Motor neuron (in vitro differentiated cells): ENCODE data around the gene ITPR2. TPM values are rescaled to one million over a fixed set of nuclear protein-coding genes. Genes with fewer than 3 reads are reported as not detected.
"Not testable (repeated sequence)": the region's sequence is repeated elsewhere in the genome, so short reads cannot be mapped to it uniquely, and the experiment has no call there.

Experiments used
- ATAC-seq, 8 experiments: fragments of 200-7000 bp; cut with Tn5 transposase; replicated peaks in 6 of 8; 2 replicates each; pipeline ENCODE4 v1.8.0; 2021; ENCODE audit warnings: mild to moderate bottlenecking in 8 of 8, moderate library complexity in 8 of 8
- H3K27ac ChIP-seq, 2 donors: fragments of 250-450 bp; sonication (Bioruptor Pico); 2 replicates each; pipeline ENCODE4 v1.9.0; 2021; ENCODE audit warnings: antibody characterized with exemption in 2 of 2, mild to moderate bottlenecking in 2 of 2, moderate library complexity in 1 of 2
- H3K4me1 ChIP-seq, 2 donors: fragments of 250-450 bp; sonication (Bioruptor Pico); replicated peaks in 1 of 2; 2 replicates each; pipeline ENCODE4 v1.6.1; 2021; ENCODE audit warnings: antibody characterized with exemption in 2 of 2, mild to moderate bottlenecking in 2 of 2, moderate library complexity in 1 of 2
- H3K4me3 ChIP-seq, 5 donors: fragments of 250-450 bp; sonication (Bioruptor Pico); 2 replicates each; pipeline ENCODE4 v1.9.0; 2021; ENCODE audit warnings: antibody characterized with exemption in 5 of 5, mild to moderate bottlenecking in 5 of 5, moderate library complexity in 4 of 5
- WGBS, 10 experiments: fragments of 450-650 bp; shearing (Covaris generic); methylation state at CpG; one replicate each; pipeline ENCODE4 v1.0.0; 2022; 5-methylcytosine and 5-hydroxymethylcytosine counted together
- in situ Hi-C, 9 experiments: fragments of 400-800 bp; cut with MboI; loops; one replicate each; pipeline ENCODE4 v1.15.0; 2021; ENCODE audit warnings: low sequenced_read_pairs in 9 of 9, low pct_unique_long_range_greater_than_20kb in 2 of 9; ENCODE audit not compliant: unreplicated experiment in 9 of 9
- total RNA-seq, 8 experiments: library from RNA; unstranded; fragments of 300-600 nt; gene quantifications; 2 replicates each; pipeline versions ENCODE4 v1.2.3 to v1.2.4, GENCODE V29; 2022

ITPR2 gene
- total RNA-seq, 8 experiments from 2014 or later = 0.27 to 51.5 (median 11.5) TPM

GRCh38 chr12:26517320-26517719 is 315.7 kb downstream of the ITPR2 start:
- WGBS, 10 experiments = 60 to 100% (median 85%) methylated on average over 1 to 3 of the region's 3 CpGs; no CpG with 5 or more reads in 2 of the 10 experiments
- ATAC-seq, H3K4me3 ChIP-seq, H3K27ac ChIP-seq, in situ Hi-C loops, H3K4me1 ChIP-seq: not testable (repeated sequence)

GRCh38 chr12:26514364-26514763 is 318.6 kb downstream of the ITPR2 start:
- no peak overlapping the region for H3K4me3 ChIP-seq
- ATAC-seq = no peak
- H3K27ac ChIP-seq = no peak overlapping the region
- H3K4me1 ChIP-seq = peaks cover 0 to 6% of the 10 kb centered on the region in 2 donors
- WGBS, 10 experiments = 57 to 96% (median 93%) methylated on average over 2 to 3 of the region's 3 CpGs; no CpG with 5 or more reads in 1 of the 10 experiments
- in situ Hi-C loops = no loop called here

DNA sequence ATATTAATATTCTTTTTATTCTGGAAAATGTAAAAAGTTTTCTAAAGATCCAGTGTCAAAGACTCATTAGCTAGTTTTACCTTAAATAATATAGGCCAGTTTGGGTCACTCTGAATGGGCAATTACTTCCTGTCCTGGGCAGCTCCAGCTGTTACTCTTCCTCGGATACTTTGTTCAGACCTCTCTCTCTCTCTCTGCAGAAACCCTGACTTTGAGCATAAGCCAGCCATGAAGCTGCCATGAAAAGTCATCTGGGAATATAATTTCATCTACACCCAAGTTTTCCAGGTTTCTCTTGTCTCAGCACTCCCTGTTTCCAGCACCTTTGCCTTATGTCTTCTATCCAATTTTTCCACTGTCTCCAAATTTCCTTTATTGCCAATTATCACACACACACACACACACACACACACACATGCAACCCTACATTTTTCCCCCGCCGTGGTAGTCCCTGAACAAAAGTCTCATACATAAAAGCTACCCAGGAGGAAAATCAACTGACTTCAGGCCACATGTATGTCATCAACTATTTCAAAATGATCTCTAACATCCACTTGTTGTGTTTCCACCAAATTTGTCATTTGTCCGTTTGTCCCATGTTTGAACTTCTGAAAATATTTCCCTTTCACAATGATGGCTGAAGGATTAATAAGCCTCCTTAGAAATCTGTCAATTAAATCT is 319.5 kb downstream of the ITPR2 start:
- ATAC-seq = no peak
- Histone ChIP-seq H3K27ac (no peak overlapping the region), H3K4me3 (no peak overlapping the region), H3K4me1 (peaks cover 0 to 10% of the 10 kb centered on the region in 2 donors)
- WGBS, 10 experiments = 0 to 80% (median 72%) methylated on average over 1 to 4 of the region's 4 CpGs
- in situ Hi-C loops = no loop called here

DNA sequence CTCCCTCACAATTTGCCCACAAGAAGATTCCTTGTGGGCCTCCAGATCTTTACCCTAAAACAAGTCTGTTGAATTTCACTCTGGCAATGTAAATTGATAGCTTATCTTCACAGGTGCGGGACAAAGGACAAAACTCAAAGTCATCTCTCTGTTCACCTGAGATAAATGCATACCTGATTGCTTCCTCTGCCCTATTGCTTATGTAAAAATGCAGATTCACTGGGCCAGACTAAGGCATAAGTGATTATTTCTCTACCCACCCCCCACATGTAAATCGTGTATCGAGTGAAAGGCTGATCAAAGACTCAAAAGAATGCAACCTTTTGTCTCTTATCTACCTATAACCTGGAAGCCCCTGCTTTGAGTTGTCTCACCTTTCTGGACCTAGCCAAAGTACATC is 320.8 kb downstream of the ITPR2 start:
- in situ Hi-C loops = no loop called here
- Histone ChIP-seq H3K4me1 (peaks cover 0 to 12% of the 10 kb centered on the region in 2 donors), H3K27ac (no peak overlapping the region), H3K4me3 (no peak overlapping the region)
- 53 to 100% (median 80%) methylated on average over 1 to 3 of the region's 3 CpGs for WGBS, 10 experiments
- ATAC-seq = no peak

- no peak overlapping the region for H3K27ac ChIP-seq
- 29 to 100% (median 62%) methylated on average over 1 to 2 of the region's 2 CpGs; no CpG with 5 or more reads in 2 of the 10 experiments for WGBS, 10 experiments
- H3K4me1 ChIP-seq = peaks cover 0 to 12% of the 10 kb centered on the region in 2 donors
- in situ Hi-C loops = no loop called here
- ATAC-seq = no peak
- no peak overlapping the region for H3K4me3 ChIP-seq
Measured at GRCh38 chr12:26510354-26510674, 322.7 kb downstream of the ITPR2 start.

GRCh38 chr12:26507613-26508012 is 325.4 kb downstream of the ITPR2 start:
- H3K27ac ChIP-seq = no peak overlapping the region
- H3K4me1 ChIP-seq = peaks cover 0 to 12% of the 10 kb centered on the region in 2 donors
- in situ Hi-C loops = no loop called here
- no peak for ATAC-seq
- WGBS, 10 experiments = 40 to 100% (median 83%) methylated on average over 1 of the region's 1 CpG; no CpG with 5 or more reads in 5 of the 10 experiments
- H3K4me3 ChIP-seq = no peak overlapping the region

DNA sequence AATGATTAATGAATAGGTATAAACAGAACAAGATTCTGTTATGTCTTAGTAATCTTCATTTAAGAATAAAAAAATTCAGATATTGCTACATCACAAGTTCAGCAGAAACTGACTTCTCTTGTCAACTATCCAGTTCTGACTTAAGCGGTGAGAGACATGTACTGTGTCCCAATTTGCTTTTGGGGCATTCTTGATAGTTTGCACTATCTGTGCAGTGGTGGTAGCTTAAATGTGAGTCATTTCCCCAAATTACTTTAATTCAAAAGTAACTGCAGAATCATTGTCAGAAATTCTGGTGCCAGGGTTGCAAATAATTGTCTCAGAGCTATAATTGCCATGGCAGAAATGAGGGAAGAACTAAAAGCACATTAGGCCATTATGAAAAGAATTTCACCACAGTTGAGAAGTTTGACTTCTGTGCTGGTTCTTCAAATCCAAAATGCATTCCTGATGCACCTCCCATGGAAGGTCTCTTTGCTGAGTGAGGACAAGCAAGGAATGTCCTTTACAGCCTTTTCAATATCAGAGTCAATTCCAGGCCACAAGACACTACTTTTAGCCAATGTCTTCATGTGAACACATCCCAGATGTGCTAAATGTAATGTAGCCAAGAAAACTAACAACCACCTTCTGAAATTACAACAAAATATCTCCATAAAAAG is 332.9 kb downstream of the ITPR2 start:
- no peak for ATAC-seq
- WGBS, 10 experiments = 20 to 100% (median 89%) methylated on average over 1 of the region's 1 CpG; no CpG with 5 or more reads in 5 of the 10 experiments
- Histone ChIP-seq H3K4me3 (no peak overlapping the region), H3K27ac (no peak overlapping the region), H3K4me1 (no peaks in the 10 kb centered on the region)
- in situ Hi-C loops = no loop called here

DNA sequence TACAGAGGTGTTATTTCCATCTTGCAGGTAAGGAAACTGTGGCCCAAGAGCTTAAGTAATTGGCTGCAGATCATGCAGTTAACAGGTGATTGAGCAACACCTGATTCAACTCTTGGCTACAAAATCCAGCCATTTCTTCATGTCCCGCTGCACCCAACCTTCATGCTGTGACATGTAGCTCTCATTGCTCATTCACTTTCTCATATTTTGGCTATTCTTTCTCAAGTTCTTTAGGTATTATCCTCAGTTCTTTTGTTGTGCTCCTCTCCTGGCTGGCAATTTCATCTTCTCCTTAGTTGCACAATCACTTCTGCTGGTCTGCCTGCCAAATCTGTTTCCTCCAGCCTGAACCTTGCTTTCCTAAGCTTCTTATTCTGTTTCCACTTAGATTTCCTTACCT is 336.8 kb downstream of the ITPR2 start:
- Histone ChIP-seq H3K27ac (no peak overlapping the region), H3K4me3 (no peak overlapping the region), H3K4me1 (no peaks in the 10 kb centered on the region)
- WGBS, 10 experiments = 71 to 100% (median 100%) methylated on average over 1 of the region's 1 CpG; no CpG with 5 or more reads in 4 of the 10 experiments
- in situ Hi-C loops = no loop called here
- ATAC-seq = no peak

DNA sequence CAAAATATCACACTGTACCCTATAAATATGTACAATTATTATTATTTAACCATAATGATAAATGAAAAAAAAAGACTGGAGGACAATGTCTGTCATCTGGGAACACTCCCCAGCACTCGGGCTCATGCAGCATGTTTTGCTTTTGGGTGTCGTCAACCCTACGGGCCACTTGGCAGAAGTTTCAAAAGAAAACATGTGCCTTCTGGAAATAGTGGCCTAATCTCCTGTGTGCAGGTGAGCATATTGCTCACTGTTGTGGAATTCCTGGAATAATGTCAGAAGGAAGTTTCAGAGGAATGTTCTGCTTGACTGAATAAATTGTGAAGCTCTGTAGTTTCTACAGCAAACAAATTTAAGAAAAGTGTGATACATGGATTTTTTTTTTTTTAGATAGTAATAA is 339.3 kb downstream of the ITPR2 start:
- in situ Hi-C loops = no loop called here
- peak in 2 of 8 experiments; percentile 35 to 39 for ATAC-seq
- WGBS, 10 experiments = 10 to 100% (median 83%) methylated on average over 1 to 3 of the region's 3 CpGs; no CpG with 5 or more reads in 1 of the 10 experiments
- Histone ChIP-seq H3K27ac (no peak overlapping the region), H3K4me1 (no peaks in the 10 kb centered on the region), H3K4me3 (no peak overlapping the region)

GRCh38 chr12:26492406-26492805 is 340.6 kb downstream of the ITPR2 start:
- WGBS, 10 experiments = 75 to 100% (median 100%) methylated on average over 1 of the region's 1 CpG; no CpG with 5 or more reads in 3 of the 10 experiments
- in situ Hi-C loops = no loop called here
- no peak for ATAC-seq

GRCh38 chr12:26489908-26490307 is 343.1 kb downstream of the ITPR2 start:
- in situ Hi-C loops = no loop called here
- WGBS, 10 experiments = 88 to 100% (median 100%) methylated on average over 1 to 2 of the region's 2 CpGs; no CpG with 5 or more reads in 1 of the 10 experiments
- H3K4me3 ChIP-seq = no peak overlapping the region
- no peak overlapping the region for H3K27ac ChIP-seq
- no peak for ATAC-seq
- H3K4me1 ChIP-seq = no peaks in the 10 kb centered on the region

More at GRCh38 chr12:26492406-26492805, 340.6 kb downstream of the ITPR2 start:
- no peaks in the 10 kb centered on the region for H3K4me1 ChIP-seq
- H3K27ac ChIP-seq = no peak overlapping the region
- no peak overlapping the region for H3K4me3 ChIP-seq

GRCh38 chr12:26488351-26488750 is 344.6 kb downstream of the ITPR2 start:
- 67 to 100% (median 100%) methylated on average over 1 of the region's 1 CpG; no CpG with 5 or more reads in 4 of the 10 experiments for WGBS, 10 experiments
- Histone ChIP-seq H3K27ac (no peak overlapping the region), H3K4me3 (no peak overlapping the region), H3K4me1 (no peaks in the 10 kb centered on the region)
- in situ Hi-C loops = no loop called here
- no peak for ATAC-seq

DNA sequence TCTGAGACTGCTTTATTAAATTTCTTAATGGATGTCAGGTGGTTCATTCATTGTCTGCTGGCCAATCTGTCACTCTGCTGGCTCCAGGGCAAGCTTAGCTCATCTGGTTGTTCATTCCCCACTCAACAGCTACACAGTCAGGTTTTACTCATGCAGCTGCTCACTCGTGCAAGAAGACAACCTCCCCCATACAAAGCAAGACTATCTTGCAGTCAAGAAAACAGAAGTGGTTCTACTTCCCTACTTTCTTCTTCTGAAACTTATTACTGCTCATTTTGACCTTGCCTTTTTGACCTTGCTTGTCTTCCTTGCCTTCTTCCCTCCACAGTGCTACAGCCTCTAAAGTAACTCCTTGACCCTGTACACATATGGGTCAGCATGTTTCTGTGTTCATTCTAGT is 359.7 kb downstream of the ITPR2 start:
- WGBS, 10 experiments = 0 to 100% (median 60%) methylated on average over 1 of the region's 1 CpG; no CpG with 5 or more reads in 2 of the 10 experiments
- no peaks in the 10 kb centered on the region for H3K4me1 ChIP-seq
- no peak for ATAC-seq
- H3K27ac ChIP-seq = no peak overlapping the region
- H3K4me3 ChIP-seq = no peak overlapping the region
- in situ Hi-C loops = no loop called here
